HG02840 (cell line): ENCODE results near the gene PELI3.

Experiments used
- ATAC-seq: cut with Tn5 transposase; IDR thresholded peaks from one replicate; pipeline ENCODE4 v1.9.1; 2021; ENCODE audit warnings: mild to moderate bottlenecking, moderate library complexity, moderate number of reproducible peaks; ENCODE audit not compliant: unreplicated experiment, low FRiP score

The PELI3 gene

GRCh38 chr11:66495401-66495854, 28.7 kb downstream of the PELI3 start:
- ATAC-seq, result no peak

- no peak for ATAC-seq
Measured at GRCh38 chr11:66497206-66497605, 30.5 kb downstream of the PELI3 start.

- no peak for ATAC-seq
Measured at GRCh38 chr11:66498506-66498905, 31.8 kb downstream of the PELI3 start.

GRCh38 chr11:66505276-66505816, 38.6 kb downstream of the PELI3 start:
- ATAC-seq, result no peak

- no peak for ATAC-seq
Measured at GRCh38 chr11:66509131-66509561, 42.4 kb downstream of the PELI3 start.

- ATAC-seq, result peak; percentile 75
Measured at GRCh38 chr11:66510271-66510989, 43.7 kb downstream of the PELI3 start, which contains the start of gene BBS1. BBS1 (plus strand) TSS chr11:66510635; CDS start chr11:66510660, 25 bp downstream.

- ATAC-seq, result no peak
Measured at GRCh38 chr11:66510990-66511339, 44.3 kb downstream of the PELI3 start.

- no peak for ATAC-seq
Measured at GRCh38 chr11:66523611-66524010, 56.9 kb downstream of the PELI3 start.

- no peak for ATAC-seq
Measured at GRCh38 chr11:66524304-66525040, 57.8 kb downstream of the PELI3 start.
